GM12878 (cell line): ENCODE results near the gene CARS2. TPM values are rescaled to one million over a fixed set of nuclear protein-coding genes. Genes with fewer than 3 reads are reported as not detected.
A peak's percentile ranks its signal among the peaks of the same experiment; 100 is the strongest.

Experiments
- ATAC-seq: fragments of 200-7000 bp; cut with Tn5 transposase; 3 replicates; pipeline ENCODE4 v1.9.1; 2020; ENCODE audit warnings: mild to moderate bottlenecking, moderate library complexity
- Bru-seq: library from RNA; stranded (reverse); fragments of 400-500 nt; gene quantifications from one replicate; lab custom pipeline; 2021; lab: Mats Ljungman, UMichigan
- BruChase-seq, 2 experiments: library from RNA; stranded (reverse); fragments of 400-500 nt; gene quantifications; one replicate each; lab custom pipeline; 2021; lab: Mats Ljungman, UMichigan
- BruUV-seq: library from RNA; stranded (reverse); fragments of 400-500 nt; replicated peaks from 2 replicates; lab custom pipeline; 2021; lab: Mats Ljungman, UMichigan
- CTCF ChIA-PET: fragments of 300-600 bp; sonication (Branson Sonifier 250); formaldehyde crosslinking; extraction: SDS; loops from one replicate; lab custom pipeline; 2021; ENCODE audit warnings: inconsistent platforms; lab: Yijun Ruan, JAX
- POLR2A ChIA-PET: fragments of 350-600 bp; formaldehyde crosslinking; extraction: SDS; loops from one replicate; lab custom pipeline; 2021; ENCODE audit warnings: inconsistent platforms; lab: Charles Lee
- RAD21 ChIA-PET: fragments of 300-600 bp; sonication (Branson Sonifier 250); formaldehyde crosslinking; loops from one replicate; lab custom pipeline; 2023; ENCODE audit warnings: antibody characterized with exemption; ENCODE audit not compliant: unreplicated experiment; lab: Charles Lee
- SMC1A ChIA-PET: fragments of 300-600 bp; sonication (Branson Sonifier 250); formaldehyde crosslinking; loops from one replicate; lab custom pipeline; 2023; ENCODE audit not compliant: unreplicated experiment, uncharacterized antibody; lab: Charles Lee
- DNase-seq: peaks from one replicate; pipeline ENCODE4 v3.0.0-alpha.2; 2011; ENCODE audit warnings: low read depth, low spot score
- FAIRE-seq: peaks from 3 replicates; lab custom pipeline; 2011; peaks lifted over from hg19 to GRCh38; lab: Jason Lieb, UNC
- H2AFZ ChIP-seq: 2 replicates; pipeline ENCODE4 v1.6.0; 2011; ENCODE audit warnings: low read depth, low read length, control low read depth; ENCODE audit not compliant: control insufficient read depth
- H3K27ac ChIP-seq: 2 replicates; pipeline ENCODE4 v1.5.1; 2011; ENCODE audit warnings: control low read depth; ENCODE audit not compliant: control insufficient read depth, insufficient read depth
- H3K27me3 ChIP-seq, 2 experiments: replicated peaks in 1 of 2; 2 replicates each; pipeline versions ENCODE4 v1.6.0 to v1.6.1; 2011; ENCODE audit warnings: low read length in 1 of 2; ENCODE audit not compliant: control insufficient read depth in 2 of 2, insufficient read depth in 2 of 2
- H3K36me3 ChIP-seq, 2 experiments: 2 replicates each; pipeline ENCODE4 v1.5.1; 2011; ENCODE audit warnings: low read length in 1 of 2; ENCODE audit not compliant: control insufficient read depth in 2 of 2, insufficient read depth in 2 of 2
- H3K4me1 ChIP-seq: 2 replicates; pipeline ENCODE4 v1.6.1; 2011; ENCODE audit warnings: mild to moderate bottlenecking, low read length, moderate library complexity, mixed read lengths; ENCODE audit not compliant: control insufficient read depth, insufficient read depth
- H3K4me2 ChIP-seq: 2 replicates; pipeline ENCODE4 v1.6.0; 2011; ENCODE audit warnings: control low read depth; ENCODE audit not compliant: control insufficient read depth, insufficient read depth
- H3K4me3 ChIP-seq: fragments of 200-600 bp; sonication (generic); 2 replicates; pipeline ENCODE4 v1.5.1; 2016
- H3K79me2 ChIP-seq: 2 replicates; pipeline ENCODE4 v1.6.0; 2011; ENCODE audit warnings: low read length; ENCODE audit not compliant: control insufficient read depth, insufficient read depth
- H3K9ac ChIP-seq: 2 replicates; pipeline ENCODE4 v1.8.0; 2011; ENCODE audit warnings: low read length, control low read depth, mixed read lengths; ENCODE audit not compliant: control insufficient read depth, insufficient read depth
- H3K9me3 ChIP-seq: replicated peaks from 3 replicates; pipeline ENCODE4 v1.5.1; 2011; ENCODE audit warnings: mild to moderate bottlenecking, low read length; ENCODE audit not compliant: control insufficient read depth, insufficient read depth
- H4K20me1 ChIP-seq: 2 replicates; pipeline ENCODE4 v1.6.0; 2011; ENCODE audit not compliant: control insufficient read depth, insufficient read depth
- GATAD2B ChIP-seq: fragments of 450-650 bp; conservative IDR thresholded peaks from 2 replicates; pipeline ENCODE4 v1.6.1; 2017; ENCODE audit warnings: low read depth, mild to moderate bottlenecking, moderate library complexity
- MYB ChIP-seq: fragments of 150-350 bp; IDR thresholded peaks from 2 replicates; pipeline ENCODE4 v1.6.1; 2014; ENCODE audit warnings: mild to moderate bottlenecking, low read depth, low read length, borderline replicate concordance
- NBN ChIP-seq: fragments of 450-650 bp; IDR thresholded peaks from 2 replicates; pipeline ENCODE4 v1.6.1; 2016
- POLR2A ChIP-seq: IDR thresholded peaks from 2 replicates; pipeline ENCODE4 v1.6.1; 2011; ENCODE audit warnings: low read depth, mild to moderate bottlenecking, low read length
- SIX5 ChIP-seq: IDR thresholded peaks from 2 replicates; pipeline ENCODE4 v1.6.1; 2011; ENCODE audit warnings: mild to moderate bottlenecking, low read depth, low read length, moderate library complexity; ENCODE audit not compliant: severe bottlenecking
- SRF ChIP-seq, 2 experiments: IDR thresholded peaks; 2 replicates each; pipeline ENCODE4 v1.6.1; 2011; ENCODE audit warnings: low read depth in 2 of 2, low read length in 2 of 2, mild to moderate bottlenecking in 1 of 2, moderate library complexity in 1 of 2
- TBL1XR1 ChIP-seq: IDR thresholded peaks from 2 replicates; pipeline ENCODE4 v1.6.1; 2012; ENCODE audit warnings: low read depth, low read length, improper control_type of control experiment
- TCF3 ChIP-seq: IDR thresholded peaks from 2 replicates; pipeline ENCODE4 v1.6.1; 2012; ENCODE audit warnings: low read depth, mild to moderate bottlenecking, low read length, borderline replicate concordance; ENCODE audit not compliant: insufficient read depth
- WGBS: methylation state at CpG from one replicate; pipeline ENCODE4 v1.1.6; 2016; ENCODE audit warnings: low lambda C conversion rate; ENCODE audit not compliant: insufficient replicate concordance, insufficient coverage; ENCODE audit errors: missing lambda C conversion rate; 5-methylcytosine and 5-hydroxymethylcytosine counted together
- in situ Hi-C: fragments of 300-500 bp; cut with MboI; formaldehyde crosslinking; loops from 9 replicates; pipeline ENCODE4 v1.14.3; 2018; ENCODE audit warnings: mixed read lengths
- intact Hi-C: fragments of 100-400 bp; cut with micrococcal nuclease; formaldehyde crosslinking; loops from one replicate; pipeline ENCODE4 v1.14.2; 2022; ENCODE audit not compliant: unreplicated experiment
- long read RNA-seq, 2 experiments: library from polyadenylated mRNA; unstranded; transcript quantifications; one replicate each; pipeline ENCODE4 v2.0.0, GENCODE V29; 2019 to 2020
- polyA minus RNA-seq, 3 experiments: library from RNA; depleted of rRNA, polyadenylated mRNA; stranded (reverse); fragments of >200 nt; gene quantifications; 2 replicates each; pipeline ENCODE4 v1.2.3, GENCODE V29; 2011
- polyA plus RNA-seq, 11 experiments: library from polyadenylated mRNA; depleted of rRNA in 4 of 11; unstranded in 6 of 11; stranded (reverse) in 5 of 11; fragments of >200 nt; fragmentation: Nextera tagmentation in 4 of 11; fragmentation: Illumina TruSeq in 1 of 11; extraction: Ambion mirVana in 4 of 11; extraction: Trizol in 1 of 11; gene quantifications; 1 replicate in 1 of 11; 2 replicates in 10 of 11; pipeline versions ENCODE4 v1.2.1 to v1.2.3, GENCODE V29; 2011 to 2016; ENCODE audit warnings: inconsistent platforms in 2 of 11, missing spikeins in 2 of 11, low read depth in 1 of 11
- total RNA-seq, 4 experiments: library from RNA; depleted of rRNA in 3 of 4; stranded (reverse); fragments of >200 nt in 3 of 4; fragmentation: Illumina TruSeq in 1 of 4; extraction: Trizol in 1 of 4; gene quantifications; 2 replicates each; pipeline versions ENCODE4 v1.2.1 to v1.2.3, GENCODE V29; 2013 to 2021
- TF ChIP-seq, protein P1 (sequence below): IDR thresholded peaks from 2 replicates; pipeline ENCODE4 v1.6.1; 2012; ENCODE audit warnings: low read depth, low read length, improper control_type of control experiment
- TF ChIP-seq, protein P2 (sequence below): fragments of 450-650 bp; IDR thresholded peaks from 2 replicates; pipeline ENCODE4 v1.6.1; 2018; ENCODE audit warnings: mild to moderate bottlenecking, low read depth, moderate library complexity; ENCODE audit not compliant: partially characterized antibody
- TF ChIP-seq, protein P3 (sequence below): IDR thresholded peaks from 2 replicates; pipeline ENCODE4 v1.6.1; 2011; ENCODE audit warnings: borderline replicate concordance, low read depth, mild to moderate bottlenecking, moderate library complexity, mixed read lengths, low read length; ENCODE audit not compliant: insufficient read depth; ENCODE audit errors: extremely low read length

The CARS2 gene, protein sequence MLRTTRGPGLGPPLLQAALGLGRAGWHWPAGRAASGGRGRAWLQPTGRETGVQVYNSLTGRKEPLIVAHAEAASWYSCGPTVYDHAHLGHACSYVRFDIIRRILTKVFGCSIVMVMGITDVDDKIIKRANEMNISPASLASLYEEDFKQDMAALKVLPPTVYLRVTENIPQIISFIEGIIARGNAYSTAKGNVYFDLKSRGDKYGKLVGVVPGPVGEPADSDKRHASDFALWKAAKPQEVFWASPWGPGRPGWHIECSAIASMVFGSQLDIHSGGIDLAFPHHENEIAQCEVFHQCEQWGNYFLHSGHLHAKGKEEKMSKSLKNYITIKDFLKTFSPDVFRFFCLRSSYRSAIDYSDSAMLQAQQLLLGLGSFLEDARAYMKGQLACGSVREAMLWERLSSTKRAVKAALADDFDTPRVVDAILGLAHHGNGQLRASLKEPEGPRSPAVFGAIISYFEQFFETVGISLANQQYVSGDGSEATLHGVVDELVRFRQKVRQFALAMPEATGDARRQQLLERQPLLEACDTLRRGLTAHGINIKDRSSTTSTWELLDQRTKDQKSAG
- 150 and 160 TPM in 2 replicates for total RNA-seq (2013; cell fraction: nucleolus; rRNA removed)
- total RNA-seq (2014; rRNA removed) (85.6 and 88.3 TPM in 2 replicates), total RNA-seq (2014; rRNA removed; fragmentation: Illumina TruSeq; extraction: Trizol) (42.4 and 51.1 TPM in 2 replicates), total RNA-seq (2021) (69.2 and 76.9 TPM in 2 replicates), polyA plus RNA-seq (2011; rRNA removed) (68.5 and 71.9 TPM in 2 replicates), polyA plus RNA-seq (2014; fragmentation: Illumina TruSeq; extraction: Trizol) (27.5 and 38.6 TPM in 2 replicates), polyA plus RNA-seq (2014; fragmentation: Nextera tagmentation; extraction: Ambion mirVana) (1 to 10 TPM; 4.2 to 9.4 TPM), polyA plus RNA-seq (2014; rRNA removed) (95.1 and 113 TPM in 2 replicates), polyA plus RNA-seq (2016; fragmentation: Nextera tagmentation; extraction: Ambion mirVana) (100 to 1,000 TPM in 1 of 2 experiments, 10 to 100 TPM in 1; 54.6 to 101 TPM), polyA minus RNA-seq (2011; rRNA and poly(A)+ RNA removed) (38.4 and 48.9 TPM in 2 replicates), Bru-seq, nascent RNA (percentile 83 among the genes with signal in this experiment), BruChase-seq, experiment 1, labeled RNA remaining after a 6-hour chase (percentile 83 among the genes with signal in this experiment), BruChase-seq, experiment 2, labeled RNA remaining after a 2-hour chase (percentile 82 among the genes with signal in this experiment)
- polyA plus RNA-seq (2011; ENCODE audit: low read depth), result 54.1 TPM
- polyA plus RNA-seq (2011; cell fraction: cytosol; rRNA removed), result 45.3 and 78.9 TPM in 2 replicates
- polyA plus RNA-seq (2011; cell fraction: nucleus; rRNA removed), result 258 and 286 TPM in 2 replicates
- 59.4 and 61.5 TPM in 2 replicates for polyA plus RNA-seq (2012)
- 17.2 and 23.9 TPM in 2 replicates for polyA minus RNA-seq (2011; cell fraction: cytosol; rRNA and poly(A)+ RNA removed)
- polyA minus RNA-seq (2011; cell fraction: nucleus; rRNA and poly(A)+ RNA removed), result 47.6 and 80.1 TPM in 2 replicates
- long read RNA-seq, experiment 1, partial matches to known transcripts, result 1 of 4 reads
- long read RNA-seq, experiment 1, other reads (novel, unspliced or antisense), result 2 of 4 reads
- long read RNA-seq, experiment 2, partial matches to known transcripts, result 7 of 12 reads
- long read RNA-seq, experiment 2, other reads (novel, unspliced or antisense), result 4 of 12 reads

DNA sequence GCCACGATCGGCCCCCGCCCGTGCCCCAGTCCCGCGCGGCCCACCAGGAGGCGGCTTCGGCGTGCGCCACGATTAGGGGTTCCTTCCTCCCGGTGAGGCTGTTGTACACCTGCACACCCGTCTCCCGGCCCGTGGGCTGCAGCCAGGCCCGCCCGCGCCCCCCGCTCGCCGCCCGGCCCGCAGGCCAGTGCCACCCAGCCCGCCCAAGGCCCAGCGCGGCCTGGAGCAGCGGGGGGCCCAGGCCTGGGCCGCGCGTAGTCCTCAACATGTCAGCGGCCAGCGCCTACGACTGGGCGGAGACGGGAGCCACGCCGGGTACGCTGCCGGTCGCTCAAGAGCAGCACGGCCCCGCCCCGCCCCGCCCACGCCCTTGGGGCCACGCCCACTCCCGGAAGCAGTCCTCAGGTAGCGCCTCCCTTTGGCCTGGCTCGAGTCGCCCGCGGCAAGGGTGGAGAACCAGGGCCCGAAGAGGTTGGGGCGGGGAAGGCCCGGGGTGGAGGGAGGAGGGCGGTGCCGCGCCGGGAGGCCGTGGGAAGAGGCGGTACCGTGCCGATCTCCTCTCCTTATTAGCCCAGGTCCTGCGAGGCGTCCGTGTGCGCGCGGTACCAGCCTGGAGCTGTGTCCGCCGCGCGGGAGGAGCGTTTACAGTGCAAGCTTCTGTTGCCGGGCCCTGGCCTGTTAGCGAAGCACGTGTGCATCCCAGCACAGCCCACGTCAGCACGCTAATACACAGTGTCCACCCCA, at the start of gene CARS2:
CARS2 (minus strand) TSS at position 291 of the 744 bp plus-strand sequence; CDS start at position 268, 23 bp downstream.
- H3K27me3 ChIP-seq, result no peaks in the 10 kb centered on the region
- H3K4me3 ChIP-seq, result peak within 1 kb of the TSS; percentile 66
- peak; percentile 95 for FAIRE-seq
- DNase-seq, result peak; percentile 80
- H3K27ac ChIP-seq, result peak within 1 kb of the TSS; percentile 76
- BruUV-seq, result no TSS peak
- peak; percentile 97 for ATAC-seq
- CTCF ChIA-PET, result no interaction called here
- H3K9me3 ChIP-seq, result no peaks in the 10 kb centered on the region
- peaks cover 2 to 17% of the 10 kb centered on the region in 2 experiments; a peak in 3 of 4 replicates for H3K36me3 ChIP-seq
- peak within 1 kb of the TSS; percentile 94 for H3K4me2 ChIP-seq
- H3K9ac ChIP-seq, result peak within 1 kb of the TSS; percentile 73
- WGBS, result 1% methylated on average over 57 of the region's 80 CpGs
- intact Hi-C loops, result no loop called here
- peaks cover 14% of the 10 kb centered on the region for H3K4me1 ChIP-seq
- peaks cover 27% of the 10 kb centered on the region for H3K79me2 ChIP-seq
- H2AFZ ChIP-seq, result peak within 1 kb of the TSS; percentile 87
- RAD21 ChIA-PET, result interaction anchor here (1.5 to 2.7 kb wide), 4 partner anchors 9 to 250 kb away, joined by 3 to 9 read pairs (median 5); no protein-coding TSS in a partner anchor
- H4K20me1 ChIP-seq, result no peaks in the 10 kb centered on the region
- POLR2A ChIA-PET, result interaction anchor here (0.5 to 2.2 kb wide), 7 partner anchors 9 to 137 kb away, joined by 3 to 9 read pairs (median 4); no protein-coding TSS in a partner anchor
- SMC1A ChIA-PET, result interaction anchor here (1.5 to 2.3 kb wide), 3 partner anchors 12 to 45 kb away, joined by 3 to 6 read pairs (median 6); no protein-coding TSS in a partner anchor
- in situ Hi-C loops, result no loop called here
- 0 out of 2 replicates have a peak, but pooled peaks have one; percentile 12 for TF ChIP-seq TBL1XR1
- TF ChIP-seq MYB, result no peak
- TF ChIP-seq, protein P1, sequence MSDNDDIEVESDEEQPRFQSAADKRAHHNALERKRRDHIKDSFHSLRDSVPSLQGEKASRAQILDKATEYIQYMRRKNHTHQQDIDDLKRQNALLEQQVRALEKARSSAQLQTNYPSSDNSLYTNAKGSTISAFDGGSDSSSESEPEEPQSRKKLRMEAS, result peak; percentile 43
- peak; percentile 82 for TF ChIP-seq POLR2A
- TF ChIP-seq SRF (IDR thresholded peaks at IDR 0.05; ENCODE audit: low read depth in 2 of 2, low read length in 2 of 2), result peak; percentile 43 to 69; a peak in 2 of 4 replicates
- TF ChIP-seq, protein P2, sequence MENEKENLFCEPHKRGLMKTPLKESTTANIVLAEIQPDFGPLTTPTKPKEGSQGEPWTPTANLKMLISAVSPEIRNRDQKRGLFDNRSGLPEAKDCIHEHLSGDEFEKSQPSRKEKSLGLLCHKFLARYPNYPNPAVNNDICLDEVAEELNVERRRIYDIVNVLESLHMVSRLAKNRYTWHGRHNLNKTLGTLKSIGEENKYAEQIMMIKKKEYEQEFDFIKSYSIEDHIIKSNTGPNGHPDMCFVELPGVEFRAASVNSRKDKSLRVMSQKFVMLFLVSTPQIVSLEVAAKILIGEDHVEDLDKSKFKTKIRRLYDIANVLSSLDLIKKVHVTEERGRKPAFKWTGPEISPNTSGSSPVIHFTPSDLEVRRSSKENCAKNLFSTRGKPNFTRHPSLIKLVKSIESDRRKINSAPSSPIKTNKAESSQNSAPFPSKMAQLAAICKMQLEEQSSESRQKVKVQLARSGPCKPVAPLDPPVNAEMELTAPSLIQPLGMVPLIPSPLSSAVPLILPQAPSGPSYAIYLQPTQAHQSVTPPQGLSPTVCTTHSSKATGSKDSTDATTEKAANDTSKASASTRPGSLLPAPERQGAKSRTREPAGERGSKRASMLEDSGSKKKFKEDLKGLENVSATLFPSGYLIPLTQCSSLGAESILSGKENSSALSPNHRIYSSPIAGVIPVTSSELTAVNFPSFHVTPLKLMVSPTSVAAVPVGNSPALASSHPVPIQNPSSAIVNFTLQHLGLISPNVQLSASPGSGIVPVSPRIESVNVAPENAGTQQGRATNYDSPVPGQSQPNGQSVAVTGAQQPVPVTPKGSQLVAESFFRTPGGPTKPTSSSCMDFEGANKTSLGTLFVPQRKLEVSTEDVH, result no peak
- TF ChIP-seq, protein P3, sequence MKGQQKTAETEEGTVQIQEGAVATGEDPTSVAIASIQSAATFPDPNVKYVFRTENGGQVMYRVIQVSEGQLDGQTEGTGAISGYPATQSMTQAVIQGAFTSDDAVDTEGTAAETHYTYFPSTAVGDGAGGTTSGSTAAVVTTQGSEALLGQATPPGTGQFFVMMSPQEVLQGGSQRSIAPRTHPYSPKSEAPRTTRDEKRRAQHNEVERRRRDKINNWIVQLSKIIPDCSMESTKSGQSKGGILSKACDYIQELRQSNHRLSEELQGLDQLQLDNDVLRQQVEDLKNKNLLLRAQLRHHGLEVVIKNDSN, result peak; percentile 43
- peak; percentile 85 for TF ChIP-seq GATAD2B
- peak; percentile 27 for TF ChIP-seq SIX5
- TF ChIP-seq NBN, result no peak; the same call in 1 of the 2 replicates
- 0 out of 2 replicates have a peak, but pooled peaks have one; percentile 30 for TF ChIP-seq TCF3
